HUES64 (cell line): Measurements from ENCODE around the gene PTPN4.

Source experiments
- H3K27ac ChIP-seq: 2 replicates; pipeline ENCODE4 v1.7.0; 2013; ENCODE audit warnings: low read depth, low read length, inconsistent platforms
- H3K27me3 ChIP-seq: 2 replicates; pipeline ENCODE4 v1.6.1; 2013; ENCODE audit warnings: mild to moderate bottlenecking, low read length; ENCODE audit not compliant: insufficient read depth
- H3K36me3 ChIP-seq: 2 replicates; pipeline ENCODE4 v1.6.1; 2013; ENCODE audit warnings: mild to moderate bottlenecking, low read length; ENCODE audit not compliant: insufficient read depth
- H3K4me1 ChIP-seq: 2 replicates; pipeline ENCODE4 v1.6.1; 2013; ENCODE audit warnings: mild to moderate bottlenecking, low read length, moderate library complexity; ENCODE audit not compliant: insufficient read depth
- H3K4me3 ChIP-seq: 2 replicates; pipeline ENCODE4 v1.5.1; 2013; ENCODE audit warnings: mild to moderate bottlenecking, low read length, moderate library complexity
- H3K9ac ChIP-seq: 2 replicates; pipeline ENCODE4 v1.6.1; 2013; ENCODE audit warnings: mild to moderate bottlenecking, low read depth, low read length
- H3K9me3 ChIP-seq: 2 replicates; pipeline ENCODE4 v1.6.1; 2013; ENCODE audit warnings: low read depth, low read length; ENCODE audit not compliant: insufficient read depth
- WGBS: fragments of 150-250, 120-280 bp; methylation state at CpG from one replicate; pipeline ENCODE4 v1.1.7; 2013; ENCODE audit warnings: missing lambda C conversion rate; 5-methylcytosine and 5-hydroxymethylcytosine counted together

Gene PTPN4

DNA sequence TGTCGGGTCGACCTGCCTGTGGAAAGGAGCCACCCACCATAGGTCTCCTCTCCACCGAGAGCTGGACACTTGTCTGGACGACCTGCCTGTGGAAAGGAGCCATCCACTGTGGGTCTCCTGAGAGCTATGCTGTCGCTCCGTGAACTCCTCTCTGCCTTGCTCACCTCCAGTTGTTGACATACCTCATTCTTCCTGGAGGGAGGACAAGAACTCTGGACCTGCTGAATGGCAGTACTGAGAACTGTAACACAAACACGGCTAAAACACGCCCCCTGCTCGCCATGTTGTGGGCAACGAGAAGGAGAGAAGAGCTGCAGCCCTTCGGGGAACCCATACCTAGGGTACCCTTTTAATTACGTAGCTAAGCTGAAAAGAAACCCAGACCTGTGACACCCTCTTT lies 77.6 kb downstream of the PTPN4 start:
- WGBS = 91% methylated on average over 12 of the region's 12 CpGs
- 0 out of 2 replicates have a peak, but pooled peaks cover 1% of the 10 kb centered on the region for H3K36me3 ChIP-seq
- no peaks in the 10 kb centered on the region for H3K27me3 ChIP-seq
- no peak overlapping the region for H3K27ac ChIP-seq
- peaks cover 4% of the 10 kb centered on the region; the same call in 1 of the 2 replicates for H3K4me1 ChIP-seq
- H3K4me3 ChIP-seq = no peak overlapping the region
- H3K9me3 ChIP-seq = peaks cover 2% of the 10 kb centered on the region; the same call in 1 of the 2 replicates
- H3K9ac ChIP-seq = no peak overlapping the region

DNA sequence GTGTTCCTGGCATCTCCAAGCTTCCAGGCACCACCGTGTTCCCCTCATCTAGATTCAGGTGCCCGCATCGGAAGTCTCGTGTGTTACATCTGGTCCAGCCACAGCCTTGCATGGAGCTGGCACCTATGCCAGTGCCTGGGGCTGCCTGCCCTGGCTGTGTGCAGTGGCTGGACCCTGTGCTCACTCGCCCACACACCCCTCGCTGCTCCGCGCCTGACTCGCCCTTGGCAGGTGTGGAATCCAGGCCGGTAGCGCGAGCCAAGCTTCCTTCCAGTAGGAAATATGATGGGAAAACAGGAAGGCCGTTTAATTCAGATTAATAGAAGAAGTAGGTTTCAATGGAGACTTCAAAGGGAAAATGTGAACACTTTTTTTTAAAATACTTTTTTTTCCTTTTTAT lies 78.0 kb downstream of the PTPN4 start:
- WGBS = 95% methylated on average over 13 of the region's 13 CpGs
- H3K36me3 ChIP-seq = peaks cover 5% of the 10 kb centered on the region; the same call in 1 of the 2 replicates
- no peak overlapping the region for H3K27ac ChIP-seq
- H3K9ac ChIP-seq = no peak overlapping the region
- H3K27me3 ChIP-seq = no peaks in the 10 kb centered on the region
- H3K9me3 ChIP-seq = peaks cover 6% of the 10 kb centered on the region; the same call in 1 of the 2 replicates
- peaks cover 3% of the 10 kb centered on the region; the same call in 1 of the 2 replicates for H3K4me1 ChIP-seq
- no peak overlapping the region for H3K4me3 ChIP-seq

DNA sequence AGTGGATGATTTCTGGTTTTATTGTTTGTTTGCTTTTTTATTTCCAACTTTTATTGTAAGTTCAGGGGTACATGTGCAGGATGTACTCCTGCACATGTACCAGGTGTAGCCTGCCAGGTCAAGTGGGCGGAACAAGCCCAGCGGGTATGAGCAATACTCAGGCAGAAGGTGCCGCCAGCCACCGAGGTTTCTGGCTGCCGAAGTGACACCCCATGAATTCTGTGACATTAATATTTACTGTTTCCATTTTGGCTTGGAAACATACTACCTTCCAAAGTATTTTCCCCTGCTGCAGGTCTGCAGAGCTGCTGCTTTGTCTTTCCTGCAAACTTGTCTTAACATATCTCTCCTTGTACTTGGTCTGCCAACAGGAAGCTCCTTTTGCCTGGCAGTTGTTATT lies 78.5 kb downstream of the PTPN4 start:
- Histone ChIP-seq H3K4me1 (no peaks in the 10 kb centered on the region; the same call in 1 of the 2 replicates), H3K9me3 (peaks cover 9% of the 10 kb centered on the region; the same call in 1 of the 2 replicates), H3K27ac (no peak overlapping the region), H3K36me3 (peaks cover 7% of the 10 kb centered on the region; the same call in 1 of the 2 replicates), H3K4me3 (no peak overlapping the region), H3K27me3 (no peaks in the 10 kb centered on the region), H3K9ac (no peak overlapping the region)
- 85% methylated on average over 5 of the region's 5 CpGs for WGBS

DNA sequence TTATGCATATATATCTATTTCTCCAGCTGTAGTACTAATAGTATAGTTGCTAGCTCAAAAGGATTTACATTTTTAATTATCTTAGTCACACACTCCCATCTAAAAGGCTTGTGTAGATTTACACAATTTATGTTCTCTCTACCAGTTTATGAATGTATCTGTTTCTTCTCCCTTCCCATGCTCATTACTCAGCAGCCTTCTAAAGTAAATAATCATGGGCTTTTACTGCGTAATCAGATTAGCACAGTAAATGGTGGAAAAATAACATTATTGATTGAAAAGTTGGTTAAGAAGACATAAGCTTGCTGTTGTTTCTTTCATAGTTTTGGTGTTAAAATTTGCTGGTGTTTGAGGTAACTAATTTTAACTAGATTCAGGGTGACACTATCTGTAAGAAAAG lies 81.8 kb downstream of the PTPN4 start:
- H3K9ac ChIP-seq = no peak overlapping the region
- H3K27me3 ChIP-seq = no peaks in the 10 kb centered on the region
- H3K4me3 ChIP-seq = no peak overlapping the region
- no peaks in the 10 kb centered on the region; the same call in 1 of the 2 replicates for H3K4me1 ChIP-seq
- peaks cover 14% of the 10 kb centered on the region; the same call in 1 of the 2 replicates for H3K9me3 ChIP-seq
- peaks cover 7% of the 10 kb centered on the region; the same call in 1 of the 2 replicates for H3K36me3 ChIP-seq
- H3K27ac ChIP-seq = no peak overlapping the region
- WGBS = 100% methylated on average over 1 of the region's 1 CpG

DNA sequence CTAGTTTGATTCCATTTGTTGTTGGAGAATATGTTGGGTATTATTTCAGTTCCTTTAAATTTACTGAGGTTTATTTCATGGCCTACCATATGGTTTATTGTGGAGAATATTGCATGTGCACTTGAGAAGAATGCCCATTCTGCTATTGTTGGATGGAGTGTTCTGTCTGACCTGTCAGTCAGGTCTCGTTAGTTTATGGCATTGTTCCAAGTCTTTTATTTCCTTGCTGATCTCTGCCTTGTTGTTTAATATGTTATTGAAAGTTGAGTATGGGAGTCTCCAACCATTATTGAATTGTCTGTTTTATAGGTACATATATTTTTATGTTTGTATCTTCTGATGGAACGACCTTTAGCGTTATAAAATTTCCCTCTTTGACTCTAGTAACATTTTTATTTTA lies 86.3 kb downstream of the PTPN4 start:
- peaks cover 12% of the 10 kb centered on the region; the same call in 1 of the 2 replicates for H3K36me3 ChIP-seq
- no peak overlapping the region for H3K4me3 ChIP-seq
- H3K27me3 ChIP-seq = no peaks in the 10 kb centered on the region
- no peak overlapping the region for H3K27ac ChIP-seq
- peaks cover 32% of the 10 kb centered on the region for H3K9me3 ChIP-seq
- H3K4me1 ChIP-seq = no peaks in the 10 kb centered on the region
- WGBS = 92% methylated on average over 1 of the region's 3 CpGs
- no peak overlapping the region for H3K9ac ChIP-seq

DNA sequence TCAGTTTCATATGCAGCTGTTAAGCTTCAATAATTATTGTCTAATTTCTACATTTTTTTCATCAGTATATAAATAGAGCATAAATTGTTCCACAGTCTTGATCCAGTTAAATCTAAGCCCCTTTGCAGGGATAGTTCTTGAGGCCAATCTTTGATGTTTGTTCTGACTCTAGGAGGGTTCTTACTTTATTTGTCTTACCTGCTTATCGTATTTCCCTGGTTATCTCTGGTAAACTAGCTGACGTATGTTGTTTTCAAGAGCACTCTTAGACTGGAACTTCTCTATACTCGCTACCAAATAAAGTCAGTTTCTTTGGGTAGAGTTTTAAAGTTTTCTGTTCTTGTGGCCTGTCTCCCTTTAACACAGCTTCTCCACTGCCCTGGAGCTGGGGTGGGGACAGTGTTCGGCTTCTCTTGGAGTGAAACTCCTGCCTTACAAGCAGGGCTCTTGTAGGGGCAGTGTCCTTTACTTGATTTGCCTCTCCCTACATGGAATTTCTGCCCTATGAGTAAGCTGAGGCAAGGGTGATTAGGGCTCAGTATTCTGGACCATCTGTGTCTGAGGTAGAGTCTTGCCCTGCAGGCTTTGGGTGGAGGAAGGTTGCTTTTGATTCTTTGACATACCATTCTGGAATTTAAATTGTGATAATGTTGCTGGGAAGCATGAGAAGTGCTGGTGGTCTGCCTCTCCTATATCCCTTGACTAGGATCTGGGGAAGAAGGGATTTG lies 90.3 kb downstream of the PTPN4 start:
- Histone ChIP-seq H3K27me3 (no peaks in the 10 kb centered on the region), H3K27ac (no peak overlapping the region), H3K36me3 (peaks cover 15% of the 10 kb centered on the region), H3K4me3 (no peak overlapping the region), H3K4me1 (peaks cover 6% of the 10 kb centered on the region; the same call in 1 of the 2 replicates), H3K9ac (no peak overlapping the region), H3K9me3 (peaks cover 47% of the 10 kb centered on the region)
- WGBS = 97% methylated on average over 4 of the region's 4 CpGs

DNA sequence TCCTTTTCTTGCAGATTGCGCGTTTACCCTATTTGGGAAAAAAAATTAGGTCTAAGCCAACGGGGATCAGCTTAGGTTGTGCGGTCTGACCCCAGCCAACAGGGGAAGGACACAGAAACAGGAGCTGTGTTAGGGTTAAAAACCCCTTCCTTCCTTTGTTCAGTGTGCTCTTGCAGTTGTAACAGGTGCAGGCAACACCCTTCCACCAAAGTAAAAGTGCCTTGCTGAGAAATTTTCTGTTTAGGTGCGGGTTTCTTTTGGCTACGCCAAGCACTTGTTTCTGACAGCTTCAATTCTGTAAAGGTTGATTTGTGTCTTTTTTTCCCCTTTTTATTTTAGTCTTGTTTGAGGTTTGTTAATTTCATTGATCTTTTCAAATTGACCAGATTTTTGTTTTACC lies 92.5 kb downstream of the PTPN4 start:
- Histone ChIP-seq H3K4me3 (no peak overlapping the region), H3K27me3 (no peaks in the 10 kb centered on the region), H3K27ac (no peak overlapping the region), H3K9ac (no peak overlapping the region), H3K9me3 (peaks cover 43% of the 10 kb centered on the region), H3K36me3 (peaks cover 15% of the 10 kb centered on the region), H3K4me1 (peaks cover 6% of the 10 kb centered on the region; the same call in 1 of the 2 replicates)
- 93% methylated on average over 6 of the region's 6 CpGs for WGBS

DNA sequence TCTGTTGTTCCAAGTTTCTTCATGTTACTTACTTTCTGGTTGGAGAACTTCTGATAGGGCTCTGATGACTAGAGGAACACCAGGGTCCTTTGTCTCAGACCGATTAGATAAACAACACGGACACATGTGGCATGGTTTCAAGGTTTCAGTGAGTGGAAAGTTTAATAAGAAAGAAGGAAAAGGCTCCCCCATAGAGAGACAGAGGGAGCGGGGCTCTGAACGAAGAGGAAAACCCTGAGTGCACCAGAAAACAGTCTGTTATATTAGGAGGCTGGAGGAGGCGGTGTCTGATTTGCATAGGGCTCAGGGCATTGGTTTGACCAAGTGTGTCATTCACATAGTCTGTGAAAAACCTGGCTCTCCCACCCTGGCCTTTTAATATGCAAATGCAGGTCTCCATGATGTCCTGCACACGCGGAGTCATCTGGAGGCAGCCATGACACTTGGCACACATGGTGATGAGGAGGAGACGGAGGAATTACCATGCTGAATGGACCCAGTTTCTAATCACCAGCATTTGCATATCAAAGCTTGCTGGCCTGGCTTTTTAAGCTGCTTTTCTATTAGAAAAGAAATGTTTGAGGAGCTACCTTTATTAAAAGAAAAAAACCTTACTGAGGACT lies 94.2 kb downstream of the PTPN4 start:
- Histone ChIP-seq H3K27ac (no peak overlapping the region), H3K4me1 (peaks cover 6% of the 10 kb centered on the region; the same call in 1 of the 2 replicates), H3K4me3 (no peak overlapping the region), H3K9ac (no peak overlapping the region), H3K36me3 (peaks cover 15% of the 10 kb centered on the region), H3K27me3 (no peaks in the 10 kb centered on the region), H3K9me3 (peaks cover 40% of the 10 kb centered on the region)
- 90% methylated on average over 8 of the region's 8 CpGs for WGBS

DNA sequence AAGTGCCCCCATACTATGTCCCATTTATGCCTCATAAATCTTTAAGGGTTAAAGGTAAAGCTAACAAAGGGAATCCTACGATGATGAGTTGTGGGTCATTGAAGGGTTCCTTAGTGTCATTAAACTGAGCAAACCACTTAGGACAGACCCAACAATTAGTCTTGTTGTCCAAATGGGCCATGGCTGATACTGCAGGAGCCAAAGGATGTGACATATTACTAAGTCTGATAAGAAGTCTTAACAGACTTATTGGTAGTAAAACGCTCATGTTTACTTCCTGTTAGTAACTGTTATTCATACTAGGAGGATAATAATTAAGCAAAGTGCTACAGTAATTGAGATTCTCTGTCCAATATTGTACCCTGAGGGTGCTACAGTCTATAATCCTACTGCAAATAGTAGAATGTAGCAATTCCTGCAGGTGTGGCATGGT lies 96.8 kb downstream of the PTPN4 start:
- no peak overlapping the region for H3K4me3 ChIP-seq
- H3K9me3 ChIP-seq = peaks cover 20% of the 10 kb centered on the region
- H3K27ac ChIP-seq = no peak overlapping the region
- peaks cover 6% of the 10 kb centered on the region; the same call in 1 of the 2 replicates for H3K36me3 ChIP-seq
- H3K4me1 ChIP-seq = peaks cover 6% of the 10 kb centered on the region; the same call in 1 of the 2 replicates
- no peak overlapping the region for H3K9ac ChIP-seq
- WGBS = 91% methylated on average over 2 of the region's 2 CpGs
- H3K27me3 ChIP-seq = no peaks in the 10 kb centered on the region

DNA sequence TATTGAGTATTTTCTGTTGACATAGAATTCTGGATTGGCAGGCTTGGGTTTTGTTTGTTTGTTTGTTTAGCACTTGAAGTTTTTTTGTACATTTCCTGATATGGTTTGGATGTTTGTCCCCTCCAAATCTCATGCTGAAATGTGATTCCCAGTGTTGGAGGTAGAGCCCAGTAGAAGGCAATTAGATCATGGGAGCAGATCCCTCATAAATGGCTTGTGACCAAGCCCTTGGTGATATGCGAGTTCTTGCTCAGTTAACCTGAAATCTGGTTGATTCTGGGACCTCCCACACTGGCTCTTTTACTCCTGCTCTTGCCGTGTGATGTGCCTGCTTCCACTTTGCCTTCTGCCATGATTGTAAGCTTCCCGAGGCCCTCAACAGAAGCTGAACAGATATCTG lies 98.0 kb downstream of the PTPN4 start:
- Histone ChIP-seq H3K9ac (no peak overlapping the region), H3K4me1 (peaks cover 14% of the 10 kb centered on the region), H3K27ac (no peak overlapping the region), H3K9me3 (peaks cover 7% of the 10 kb centered on the region), H3K4me3 (no peak overlapping the region), H3K27me3 (no peaks in the 10 kb centered on the region), H3K36me3 (peaks cover 5% of the 10 kb centered on the region; the same call in 1 of the 2 replicates)
- WGBS = 92% methylated on average over 3 of the region's 3 CpGs

DNA sequence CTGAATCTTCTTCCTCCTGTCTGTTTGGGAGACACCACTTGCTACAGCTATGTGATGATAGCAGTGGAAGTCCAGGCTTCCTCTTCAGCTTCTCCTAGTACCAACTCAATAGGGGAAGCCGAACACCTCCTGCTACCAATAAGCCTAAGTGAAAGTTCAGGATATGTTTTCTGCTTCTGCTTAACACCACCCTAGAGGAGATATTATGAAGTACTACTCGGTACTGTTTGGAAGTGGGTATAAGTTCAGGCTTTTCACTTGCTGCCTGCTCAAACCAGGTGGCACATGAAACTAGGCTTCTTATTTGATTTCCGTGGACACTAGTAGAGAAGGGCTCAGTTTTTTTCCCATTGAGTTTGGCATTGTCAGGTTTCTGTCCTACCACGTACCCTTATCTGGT lies 99.8 kb downstream of the PTPN4 start:
- Histone ChIP-seq H3K27ac (no peak overlapping the region), H3K36me3 (peaks cover 4% of the 10 kb centered on the region)

More for the DNA sequence above, 99.8 kb downstream of the PTPN4 start:
- 93% methylated on average over 3 of the region's 4 CpGs for WGBS
- peaks cover 16% of the 10 kb centered on the region for H3K4me1 ChIP-seq
- no peak overlapping the region for H3K4me3 ChIP-seq
- no peaks in the 10 kb centered on the region for H3K27me3 ChIP-seq
- no peaks in the 10 kb centered on the region for H3K9me3 ChIP-seq
- no peak overlapping the region for H3K9ac ChIP-seq
